Endothelial cell of umbilical vein (primary cell): ENCODE results near the gene LRP10.

Source experiments
- POLR2A ChIP-seq: IDR thresholded peaks from 2 replicates; pipeline ENCODE4 v1.6.1; 2012; ENCODE audit warnings: low read depth, mild to moderate bottlenecking, control low read depth, low read length
- TF ChIP-seq, protein P1 (sequence below), 2 donors: IDR thresholded peaks; 1 replicate in 1 of 2; 2 replicates in 1 of 2; pipeline ENCODE4 v1.5.1; 2011; ENCODE audit warnings: low read length in 2 of 2, mild to moderate bottlenecking in 2 of 2, moderate library complexity in 2 of 2, control low read depth in 1 of 2, inconsistent platforms in 1 of 2, low read depth in 1 of 2; ENCODE audit not compliant: insufficient read depth in 1 of 2; ENCODE audit errors: extremely low read depth in 1 of 2

DNA sequence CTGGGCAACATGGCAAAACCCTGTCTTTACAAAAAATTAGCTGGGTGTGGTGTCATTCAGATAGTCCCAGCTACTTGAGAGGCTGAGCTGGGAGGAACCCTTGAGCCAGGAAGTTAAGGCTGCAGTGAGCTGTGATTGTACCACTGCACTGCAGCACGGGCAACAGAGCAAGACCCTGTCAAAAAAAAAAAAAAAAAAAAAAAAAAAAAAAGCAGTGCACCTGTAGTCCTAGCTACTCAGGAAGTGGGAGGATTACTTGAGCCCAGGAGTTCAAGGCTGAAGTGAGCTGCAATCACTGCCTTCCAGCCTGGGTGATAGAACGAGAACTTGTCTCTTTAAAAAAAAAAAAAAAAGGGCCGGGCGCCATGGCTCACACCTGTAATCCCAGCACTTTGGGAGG lies 17.1 kb downstream of the LRP10 start:
- TF ChIP-seq POLR2A, result no peak
- TF ChIP-seq, protein P1, sequence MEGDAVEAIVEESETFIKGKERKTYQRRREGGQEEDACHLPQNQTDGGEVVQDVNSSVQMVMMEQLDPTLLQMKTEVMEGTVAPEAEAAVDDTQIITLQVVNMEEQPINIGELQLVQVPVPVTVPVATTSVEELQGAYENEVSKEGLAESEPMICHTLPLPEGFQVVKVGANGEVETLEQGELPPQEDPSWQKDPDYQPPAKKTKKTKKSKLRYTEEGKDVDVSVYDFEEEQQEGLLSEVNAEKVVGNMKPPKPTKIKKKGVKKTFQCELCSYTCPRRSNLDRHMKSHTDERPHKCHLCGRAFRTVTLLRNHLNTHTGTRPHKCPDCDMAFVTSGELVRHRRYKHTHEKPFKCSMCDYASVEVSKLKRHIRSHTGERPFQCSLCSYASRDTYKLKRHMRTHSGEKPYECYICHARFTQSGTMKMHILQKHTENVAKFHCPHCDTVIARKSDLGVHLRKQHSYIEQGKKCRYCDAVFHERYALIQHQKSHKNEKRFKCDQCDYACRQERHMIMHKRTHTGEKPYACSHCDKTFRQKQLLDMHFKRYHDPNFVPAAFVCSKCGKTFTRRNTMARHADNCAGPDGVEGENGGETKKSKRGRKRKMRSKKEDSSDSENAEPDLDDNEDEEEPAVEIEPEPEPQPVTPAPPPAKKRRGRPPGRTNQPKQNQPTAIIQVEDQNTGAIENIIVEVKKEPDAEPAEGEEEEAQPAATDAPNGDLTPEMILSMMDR (IDR thresholded peaks at IDR 0.05; ENCODE audit: extremely low read depth in 1 of 2, insufficient read depth in 1 of 2, low read depth in 1 of 2, low read length in 2 of 2), result no peak
